HK-2 (cell line): Measurements from ENCODE around the gene ZSCAN1.
A peak's percentile ranks its signal among the peaks of the same experiment; 100 is the strongest.

Experiments used
- DNase-seq: peaks from one replicate; pipeline ENCODE4 v3.0.0-alpha.2; 2018; ENCODE audit not compliant: unreplicated experiment

Gene ZSCAN1

GRCh38 chr19:58084596-58085347 is 50.9 kb downstream of the ZSCAN1 start:
- DNase-seq: no peak

- DNase-seq: no peak
Observed at GRCh38 chr19:58085348-58085875, 51.6 kb downstream of the ZSCAN1 start.

GRCh38 chr19:58086825-58087710 is 53.2 kb downstream of the ZSCAN1 start:
- DNase-seq: no peak

GRCh38 chr19:58088521-58089052 is 54.8 kb downstream of the ZSCAN1 start:
- no peak for DNase-seq

- DNase-seq: no peak
Observed at GRCh38 chr19:58089846-58090245, 56.0 kb downstream of the ZSCAN1 start.

- no peak for DNase-seq
Observed at GRCh38 chr19:58091251-58091995, 57.6 kb downstream of the ZSCAN1 start.

GRCh38 chr19:58093071-58093470 is 59.2 kb downstream of the ZSCAN1 start:
- DNase-seq: no peak

GRCh38 chr19:58095328-58095727 is 61.5 kb downstream of the ZSCAN1 start:
- no peak for DNase-seq

- DNase-seq: no peak
Observed at GRCh38 chr19:58096884-58097283, 63.1 kb downstream of the ZSCAN1 start.

- DNase-seq: no peak
Observed at GRCh38 chr19:58097349-58097748, 63.5 kb downstream of the ZSCAN1 start.

- DNase-seq: peak; percentile 99
Observed at GRCh38 chr19:58097781-58098681, 64.2 kb downstream of the ZSCAN1 start, which contains the start of gene ZSCAN18. TSS of gene ZSCAN18 (minus strand) at chr19:58098231. CDS start at chr19:58090267, 7,964 bp downstream.

GRCh38 chr19:58098682-58098998 is 64.8 kb downstream of the ZSCAN1 start:
- no peak for DNase-seq
